Coronary artery (tissue), 2 donors: ENCODE measurements around the gene INSC.

Source experiments
- DNase-seq: peaks from one replicate; pipeline ENCODE4 v3.0.0-alpha.2; 2017; ENCODE audit warnings: low spot score
- H3K27ac ChIP-seq, 2 donors: fragments of 200-600 bp; sonication (generic); one replicate each; pipeline ENCODE4 v1.5.1; 2016 to 2019
- H3K4me3 ChIP-seq: fragments of 200-600 bp; sonication (generic); 2 replicates; pipeline ENCODE4 v1.5.1; 2016; ENCODE audit warnings: mild to moderate bottlenecking, moderate library complexity
- CTCF ChIP-seq: fragments of 200-600 bp; sonication (generic); IDR thresholded peaks from one replicate; pipeline ENCODE4 v1.5.1; 2019; ENCODE audit warnings: antibody characterized with exemption

The INSC gene

GRCh38 chr11:15101072-15101709 is 13.5 kb upstream of the INSC start:
- Histone ChIP-seq H3K4me3 (no peak overlapping the region), H3K27ac (no peak overlapping the region)
- TF ChIP-seq CTCF: peak; percentile 89
- DNase-seq: no peak

- no peak for TF ChIP-seq CTCF
- Histone ChIP-seq H3K27ac (no peak overlapping the region), H3K4me3 (no peak overlapping the region)
These were observed 10.6 kb upstream of the INSC start for GRCh38 chr11:15104166-15104565.

GRCh38 chr11:15106201-15106965 is 8.3 kb upstream of the INSC start:
- DNase-seq: no peak
- H3K27ac ChIP-seq: no peak overlapping the region
- TF ChIP-seq CTCF: no peak
- H3K4me3 ChIP-seq: no peak overlapping the region

More at GRCh38 chr11:15104166-15104565, 10.6 kb upstream of the INSC start:
- no peak for DNase-seq

GRCh38 chr11:15107730-15108515 is 6.8 kb upstream of the INSC start:
- TF ChIP-seq CTCF: no peak
- no peak overlapping the region for H3K27ac ChIP-seq
- DNase-seq: no peak
- no peak overlapping the region for H3K4me3 ChIP-seq

GRCh38 chr11:15108592-15109130 is 6.1 kb upstream of the INSC start:
- Histone ChIP-seq H3K27ac (no peak overlapping the region), H3K4me3 (no peak overlapping the region)
- no peak for DNase-seq
- no peak for TF ChIP-seq CTCF

GRCh38 chr11:15109602-15110001 is 5.1 kb upstream of the INSC start:
- H3K4me3 ChIP-seq: no peak overlapping the region
- no peak for TF ChIP-seq CTCF
- no peak overlapping the region for H3K27ac ChIP-seq
- no peak for DNase-seq
